ENCODE results near the gene ZFC3H1. TPM values are rescaled to one million over a fixed set of nuclear protein-coding genes. Genes with fewer than 3 reads are reported as not detected.
A peak's percentile ranks its signal among the peaks of the same experiment; 100 is the strongest.

ZFC3H1 gene
- total and polyA plus RNA-seq, 2 of the 13 experiments (the other 11 are each of a cell fraction or from before 2014, with no cell fraction given): 17.1 to 38.3 TPM

DNA sequence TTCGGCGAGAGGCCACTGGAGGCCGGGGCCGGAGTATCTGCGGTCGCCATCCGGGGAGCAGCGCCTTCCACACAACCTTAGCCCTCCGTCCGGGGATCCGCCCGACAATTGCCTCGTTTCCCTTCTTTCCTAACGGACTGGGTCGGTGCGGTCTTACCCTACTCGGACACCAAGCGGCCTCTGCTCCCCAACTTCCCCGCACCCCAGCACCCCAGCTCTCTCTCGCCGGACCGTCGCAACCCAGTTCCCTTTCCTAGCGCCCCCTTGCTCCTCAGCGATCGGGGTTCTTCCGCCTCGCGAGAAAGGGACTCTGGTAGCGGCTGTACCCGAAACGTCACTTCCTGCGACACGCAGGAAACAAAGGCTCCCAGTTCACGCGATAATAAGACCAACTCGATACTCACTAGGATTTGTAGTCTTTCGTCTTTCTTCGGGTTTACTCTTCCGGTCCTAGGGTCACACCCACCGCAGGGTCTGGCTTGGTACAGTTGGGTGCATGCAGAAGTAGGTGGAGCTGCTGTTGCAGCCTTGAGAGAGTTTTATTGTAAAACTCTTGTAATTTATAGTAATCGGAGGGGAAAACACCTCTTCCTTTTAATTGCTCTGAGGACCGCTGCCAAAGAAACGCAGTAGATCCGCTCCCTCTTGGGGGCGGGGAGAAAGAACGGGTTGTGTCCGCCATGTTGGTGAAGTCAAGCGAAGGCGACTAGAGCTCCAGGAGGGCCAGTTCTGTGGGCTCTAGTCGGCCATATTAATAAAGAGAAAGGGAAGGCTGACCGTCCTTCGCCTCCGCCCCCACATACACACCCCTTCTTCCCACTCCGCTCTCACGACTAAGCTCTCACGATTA lies at the start of gene ZFC3H1, which contains the start of gene THAP2 (continued):
- TF ChIP-seq, protein P1, sequence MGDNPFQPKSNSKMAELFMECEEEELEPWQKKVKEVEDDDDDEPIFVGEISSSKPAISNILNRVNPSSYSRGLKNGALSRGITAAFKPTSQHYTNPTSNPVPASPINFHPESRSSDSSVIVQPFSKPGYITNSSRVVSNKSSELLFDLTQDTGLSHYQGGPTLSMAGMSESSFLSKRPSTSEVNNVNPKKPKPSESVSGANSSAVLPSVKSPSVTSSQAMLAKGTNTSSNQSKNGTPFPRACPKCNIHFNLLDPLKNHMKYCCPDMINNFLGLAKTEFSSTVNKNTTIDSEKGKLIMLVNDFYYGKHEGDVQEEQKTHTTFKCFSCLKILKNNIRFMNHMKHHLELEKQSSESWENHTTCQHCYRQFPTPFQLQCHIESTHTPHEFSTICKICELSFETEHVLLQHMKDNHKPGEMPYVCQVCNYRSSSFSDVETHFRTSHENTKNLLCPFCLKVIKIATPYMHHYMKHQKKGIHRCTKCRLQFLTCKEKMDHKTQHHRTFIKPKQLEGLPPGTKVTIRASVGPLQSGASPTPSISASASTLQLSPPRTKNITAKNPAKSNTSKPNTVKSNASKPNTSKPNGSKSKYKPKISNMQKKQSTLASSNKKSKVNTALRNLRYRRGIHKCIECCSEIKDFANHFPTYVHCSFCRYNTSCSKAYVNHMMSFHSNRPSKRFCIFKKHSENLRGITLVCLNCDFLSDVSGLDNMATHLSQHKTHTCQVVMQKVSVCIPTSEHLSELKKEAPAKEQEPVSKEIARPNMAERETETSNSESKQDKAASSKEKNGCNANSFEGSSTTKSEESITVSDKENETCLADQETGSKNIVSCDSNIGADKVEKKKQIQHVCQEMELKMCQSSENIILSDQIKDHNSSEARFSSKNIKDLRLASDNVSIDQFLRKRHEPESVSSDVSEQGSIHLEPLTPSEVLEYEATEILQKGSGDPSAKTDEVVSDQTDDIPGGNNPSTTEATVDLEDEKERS (CRISPR knock-in tag; IDR thresholded peaks at IDR 0.05): peak; percentile 82
- TF ChIP-seq KDM5A (IDR thresholded peaks at IDR 0.05; ENCODE audit: borderline replicate concordance, low read length) (peak; percentile 81; the same call in 1 of the 2 replicates), ZBTB37 (CRISPR knock-in tag; IDR thresholded peaks at IDR 0.05) (peak; percentile 50; the same call in 1 of the 2 replicates), AKAP8 (CRISPR knock-in tag; IDR thresholded peaks at IDR 0.05) (0 out of 2 replicates have a peak, but pooled peaks have one; percentile 17), ATF1 (CRISPR knock-in tag; IDR thresholded peaks at IDR 0.05) (peak; percentile 95), MAF1 (CRISPR knock-in tag; IDR thresholded peaks at IDR 0.05; ENCODE audit: borderline replicate concordance) (peak; percentile 65; the same call in 1 of the 2 replicates), NR1H2 (CRISPR knock-in tag; IDR thresholded peaks at IDR 0.05; ENCODE audit: borderline replicate concordance, low read depth) (peak; percentile 48; the same call in 1 of the 2 replicates), MXD4 (CRISPR knock-in tag; IDR thresholded peaks at IDR 0.05) (peak; percentile 51; the same call in 1 of the 2 replicates), ZNF30 (CRISPR knock-in tag; IDR thresholded peaks at IDR 0.05) (no peak), PITX1 (CRISPR knock-in tag; IDR thresholded peaks at IDR 0.05) (peak; percentile 61; the same call in 1 of the 2 replicates), MAFF (IDR thresholded peaks at IDR 0.05; ENCODE audit: low read depth, low read length) (no peak), CERS6 (CRISPR knock-in tag; IDR thresholded peaks at IDR 0.05) (no peak), ZNF501 (CRISPR knock-in tag; IDR thresholded peaks at IDR 0.05) (peak; percentile 50; the same call in 1 of the 2 replicates), ZC3H13 (CRISPR knock-in tag; IDR thresholded peaks at IDR 0.05) (0 out of 2 replicates have a peak, but pooled peaks have one; percentile 25), HNRNPK (IDR thresholded peaks at IDR 0.05; ENCODE audit: low read depth, low read length, poor library complexity, severe bottlenecking) (no peak), TAF1 (CRISPR knock-in tag; IDR thresholded peaks at IDR 0.05) (peak; percentile 44; the same call in 1 of the 2 replicates), GABPA (IDR thresholded peaks at IDR 0.05; ENCODE audit: low read depth, low read length) (peak; percentile 86), GABPA (CRISPR knock-in tag; IDR thresholded peaks at IDR 0.05; ENCODE audit: low read depth) (peak; percentile 97)
- TF ChIP-seq, protein P2, sequence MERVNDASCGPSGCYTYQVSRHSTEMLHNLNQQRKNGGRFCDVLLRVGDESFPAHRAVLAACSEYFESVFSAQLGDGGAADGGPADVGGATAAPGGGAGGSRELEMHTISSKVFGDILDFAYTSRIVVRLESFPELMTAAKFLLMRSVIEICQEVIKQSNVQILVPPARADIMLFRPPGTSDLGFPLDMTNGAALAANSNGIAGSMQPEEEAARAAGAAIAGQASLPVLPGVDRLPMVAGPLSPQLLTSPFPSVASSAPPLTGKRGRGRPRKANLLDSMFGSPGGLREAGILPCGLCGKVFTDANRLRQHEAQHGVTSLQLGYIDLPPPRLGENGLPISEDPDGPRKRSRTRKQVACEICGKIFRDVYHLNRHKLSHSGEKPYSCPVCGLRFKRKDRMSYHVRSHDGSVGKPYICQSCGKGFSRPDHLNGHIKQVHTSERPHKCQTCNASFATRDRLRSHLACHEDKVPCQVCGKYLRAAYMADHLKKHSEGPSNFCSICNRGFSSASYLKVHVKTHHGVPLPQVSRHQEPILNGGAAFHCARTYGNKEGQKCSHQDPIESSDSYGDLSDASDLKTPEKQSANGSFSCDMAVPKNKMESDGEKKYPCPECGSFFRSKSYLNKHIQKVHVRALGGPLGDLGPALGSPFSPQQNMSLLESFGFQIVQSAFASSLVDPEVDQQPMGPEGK (CRISPR knock-in tag; IDR thresholded peaks at IDR 0.05): peak; percentile 47; the same call in 1 of the 2 replicates
- TF ChIP-seq, protein P3, sequence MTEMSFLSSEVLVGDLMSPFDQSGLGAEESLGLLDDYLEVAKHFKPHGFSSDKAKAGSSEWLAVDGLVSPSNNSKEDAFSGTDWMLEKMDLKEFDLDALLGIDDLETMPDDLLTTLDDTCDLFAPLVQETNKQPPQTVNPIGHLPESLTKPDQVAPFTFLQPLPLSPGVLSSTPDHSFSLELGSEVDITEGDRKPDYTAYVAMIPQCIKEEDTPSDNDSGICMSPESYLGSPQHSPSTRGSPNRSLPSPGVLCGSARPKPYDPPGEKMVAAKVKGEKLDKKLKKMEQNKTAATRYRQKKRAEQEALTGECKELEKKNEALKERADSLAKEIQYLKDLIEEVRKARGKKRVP (CRISPR knock-in tag; IDR thresholded peaks at IDR 0.05): peak in 1 of 2 experiments; percentile 58; a peak in 1 of 4 replicates

Measured in HepG2 (cell line).